ENCODE results near the gene PRUNE2. TPM values are rescaled to one million over a fixed set of nuclear protein-coding genes. Genes with fewer than 3 reads are reported as not detected.

PRUNE2 gene
- total RNA-seq, 1 donor from 2014 or later = 38.8 TPM

- no peak for DNase-seq (ENCODE audit: low read depth)
Observed at GRCh38 chr9:76573408-76573807, 332.5 kb downstream of the PRUNE2 start.

GRCh38 chr9:76572151-76572550 is 333.8 kb downstream of the PRUNE2 start:
- no peak for DNase-seq (ENCODE audit: low read depth)

- DNase-seq (ENCODE audit: low read depth) = no peak
Observed at GRCh38 chr9:76571743-76572146, 334.2 kb downstream of the PRUNE2 start.

- DNase-seq (ENCODE audit: low read depth) = no peak
Observed at GRCh38 chr9:76571288-76571687, 334.6 kb downstream of the PRUNE2 start.

- no peak for DNase-seq (ENCODE audit: low read depth)
Observed at GRCh38 chr9:76570826-76571225, 335.1 kb downstream of the PRUNE2 start.

- DNase-seq (ENCODE audit: low read depth) = no peak
Observed at GRCh38 chr9:76567086-76567485, 338.8 kb downstream of the PRUNE2 start.

GRCh38 chr9:76564297-76564696 is 341.6 kb downstream of the PRUNE2 start:
- DNase-seq (ENCODE audit: low read depth) = no peak

- no peak for DNase-seq (ENCODE audit: low read depth)
Observed at GRCh38 chr9:76562511-76562911, 343.4 kb downstream of the PRUNE2 start.

GRCh38 chr9:76561900-76562299 is 344.0 kb downstream of the PRUNE2 start:
- DNase-seq (ENCODE audit: low read depth) = no peak

Other genes starting within 250 kb of the PRUNE2 start
- gene PCA3, start 141.7 kb downstream of the PRUNE2 start, total RNA-seq = 0.05 TPM in 1 of 2 replicates, not detected in the other
- not detected in 2 replicates for gene FOXB2, start 113.5 kb upstream of the PRUNE2 start, total RNA-seq

All from renal cortical epithelial cell (primary cell).